GM19397 (cell line): Measurements from ENCODE around the gene ADK.
A peak's percentile ranks its signal among the peaks of the same experiment; 100 is the strongest.

ENCODE experiments used
- ATAC-seq: cut with Tn5 transposase; IDR thresholded peaks from one replicate; pipeline ENCODE4 v1.9.1; 2021; ENCODE audit warnings: mild to moderate bottlenecking, moderate library complexity; ENCODE audit not compliant: unreplicated experiment

Gene ADK

GRCh38 chr10:74587109-74587854, 436.3 kb downstream of the ADK start:
- no peak for ATAC-seq

DNA sequence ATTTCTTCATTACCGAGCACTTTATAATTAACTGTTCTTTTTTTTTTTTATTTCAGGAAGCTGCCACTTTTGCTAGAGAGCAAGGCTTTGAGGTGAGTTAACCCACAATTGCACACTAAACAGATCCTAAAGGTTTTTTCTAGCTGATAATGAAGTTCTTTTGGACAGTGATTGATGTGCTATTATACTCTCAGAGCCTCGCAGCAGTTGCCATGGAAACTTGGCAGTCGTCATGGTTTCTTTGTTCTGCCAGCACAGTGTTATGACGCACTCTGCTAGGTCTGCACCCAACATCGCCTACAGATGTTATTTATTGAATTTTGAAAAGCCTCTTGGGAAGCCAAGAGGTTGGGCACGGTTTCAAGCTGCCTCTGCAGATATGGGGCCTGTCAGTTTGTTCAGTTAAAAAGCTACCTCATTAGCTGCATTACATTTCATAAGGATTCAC, 438.2 kb downstream of the ADK start:
- ATAC-seq: no peak

- ATAC-seq: no peak
Observed at GRCh38 chr10:74589851-74590250, 438.8 kb downstream of the ADK start.

DNA sequence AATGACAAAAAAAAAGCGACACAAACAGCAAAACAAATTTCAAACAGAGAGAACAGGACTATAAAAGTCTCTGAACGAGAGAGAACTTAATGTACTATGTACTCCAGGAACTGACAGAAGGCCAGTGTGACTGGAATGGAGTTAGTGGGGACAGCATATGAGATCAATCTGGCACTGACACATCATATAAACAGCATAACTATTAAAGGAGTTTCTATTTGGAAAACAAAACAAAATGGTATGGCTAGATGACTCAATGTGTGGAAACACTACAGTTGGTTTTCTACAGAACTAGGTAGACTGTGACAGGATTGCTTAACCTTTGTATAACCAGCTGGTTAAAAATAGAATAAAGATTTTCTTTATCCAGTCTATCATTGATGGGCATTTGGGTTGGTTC, 442.4 kb downstream of the ADK start:
- ATAC-seq: no peak

DNA sequence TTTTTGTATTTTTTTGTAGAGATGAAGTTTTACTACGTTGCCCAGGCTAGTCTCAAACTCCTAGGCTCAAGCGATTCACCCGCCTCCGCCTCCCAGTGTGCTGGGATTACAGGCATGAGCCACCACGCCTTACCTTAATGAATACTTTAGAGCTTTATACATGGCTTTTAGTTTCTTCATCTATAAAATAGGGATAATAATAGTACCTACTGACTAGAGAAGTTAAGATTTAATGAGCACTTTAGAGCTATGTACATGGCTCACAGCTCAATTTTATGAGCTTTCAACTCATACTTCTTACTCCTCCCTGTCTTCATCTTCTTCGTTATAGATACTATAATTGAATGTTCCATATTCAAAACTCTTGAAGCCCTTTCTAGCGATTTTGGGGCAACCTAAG, 445.7 kb downstream of the ADK start:
- no peak for ATAC-seq

DNA sequence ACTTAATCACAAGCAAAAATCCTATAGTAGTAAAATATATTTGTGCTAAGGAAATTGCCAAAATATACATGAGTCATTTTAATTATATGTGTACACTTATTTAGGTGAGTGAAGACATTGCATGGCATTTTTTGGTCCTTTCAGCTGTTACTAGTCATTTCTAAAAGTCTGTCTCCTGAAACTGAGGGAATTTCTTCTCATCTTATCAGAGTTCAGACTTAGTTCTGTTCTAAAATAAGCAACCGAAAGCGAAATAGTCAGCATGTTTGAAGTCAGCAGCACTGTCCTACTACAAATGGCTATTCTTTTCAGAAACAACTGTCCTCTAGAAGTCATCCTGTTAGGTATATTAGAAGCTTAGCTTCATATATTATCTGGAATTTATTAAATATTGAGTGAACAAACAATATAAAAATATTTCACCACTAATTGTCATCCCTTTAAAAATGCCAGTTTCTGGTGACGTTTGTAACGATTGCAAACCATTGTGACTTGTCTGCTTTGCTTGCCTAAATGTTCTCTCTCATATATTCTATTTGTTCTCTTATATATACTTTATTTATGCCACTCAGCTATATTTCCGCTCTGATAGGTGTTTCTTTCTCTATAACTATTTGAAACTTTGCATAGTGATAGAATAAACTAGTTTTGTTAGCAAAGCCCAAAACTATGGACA, 448.0 kb downstream of the ADK start:
- peak; percentile 69 for ATAC-seq

DNA sequence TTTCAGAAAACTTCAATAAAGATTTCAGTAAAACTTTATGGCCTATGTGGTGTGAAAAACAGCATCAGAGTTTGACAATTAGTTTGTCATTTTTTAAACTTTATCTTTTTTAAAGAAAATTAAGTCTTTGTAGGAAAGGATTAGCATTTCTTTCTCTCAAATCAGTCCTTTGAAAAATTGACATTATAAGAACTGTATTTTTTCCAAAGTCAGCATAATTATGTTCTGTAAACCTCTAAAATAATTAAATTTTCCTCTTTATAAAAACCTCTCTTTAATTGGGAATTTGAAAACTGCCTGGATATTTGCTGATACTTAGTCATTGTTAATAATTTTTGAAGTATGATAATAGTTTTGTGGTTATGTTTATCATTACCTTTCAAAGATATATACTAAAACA, 448.7 kb downstream of the ADK start:
- no peak for ATAC-seq

DNA sequence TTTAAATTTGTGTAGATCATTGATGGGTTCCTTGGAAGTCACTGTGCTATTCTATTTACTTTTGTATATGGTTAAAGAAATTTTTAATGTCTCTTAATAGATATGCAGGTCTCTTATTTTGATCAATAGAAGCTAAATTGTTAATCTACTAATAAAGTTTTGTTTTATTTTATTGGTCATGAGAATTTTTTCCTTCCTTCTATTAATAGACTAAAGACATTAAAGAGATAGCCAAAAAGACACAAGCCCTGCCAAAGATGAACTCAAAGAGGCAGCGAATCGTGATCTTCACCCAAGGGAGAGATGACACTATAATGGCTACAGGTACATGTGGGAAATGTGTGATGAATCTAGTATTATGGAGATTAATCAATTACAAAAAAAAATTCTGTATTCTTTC, 449.1 kb downstream of the ADK start:
- no peak for ATAC-seq

DNA sequence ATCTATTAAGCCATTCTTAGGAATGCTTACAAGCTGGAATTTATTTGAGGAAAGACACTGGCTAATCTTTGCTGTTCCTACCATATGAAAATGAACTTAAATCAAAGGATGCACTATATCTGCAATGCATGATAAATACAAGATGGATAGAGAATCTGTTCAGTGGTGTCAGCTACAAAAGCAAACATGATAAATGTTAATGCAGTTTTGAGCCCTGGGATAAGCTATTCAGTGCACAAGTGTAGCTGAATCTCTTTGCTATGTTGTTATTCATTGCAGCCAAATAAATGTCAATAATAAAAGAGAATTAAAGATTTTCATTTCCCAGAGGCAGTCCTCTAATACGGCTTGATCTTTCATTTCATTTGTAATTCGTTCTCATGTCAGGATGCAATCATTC, 451.6 kb downstream of the ADK start:
- no peak for ATAC-seq

DNA sequence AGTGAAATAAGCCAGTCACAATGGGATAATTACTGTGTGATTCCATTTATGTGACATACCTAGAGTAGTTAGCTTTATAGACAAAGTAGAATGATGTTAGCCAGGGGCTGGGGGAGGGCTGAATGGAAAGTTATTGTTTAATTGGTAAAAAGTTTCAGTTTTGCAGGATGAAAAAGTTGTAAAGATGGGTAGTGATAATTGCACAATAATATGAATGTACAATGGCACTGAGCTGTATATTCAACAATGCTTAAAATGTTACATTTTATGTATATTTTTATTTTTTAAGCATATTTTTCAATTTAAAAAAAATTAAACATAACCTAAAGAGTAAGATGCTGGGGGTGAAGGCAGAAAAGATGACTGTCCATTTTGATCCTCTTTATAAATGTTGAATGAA, 459.3 kb downstream of the ADK start:
- ATAC-seq: no peak

- ATAC-seq: no peak
Observed at GRCh38 chr10:74612195-74612594, 461.2 kb downstream of the ADK start.

GRCh38 chr10:74620626-74621025, 469.6 kb downstream of the ADK start:
- ATAC-seq: no peak

- ATAC-seq: no peak
Observed at GRCh38 chr10:74623786-74624185, 472.8 kb downstream of the ADK start.

GRCh38 chr10:74624501-74624900, 473.5 kb downstream of the ADK start:
- ATAC-seq: no peak

GRCh38 chr10:74628136-74628535, 477.1 kb downstream of the ADK start:
- no peak for ATAC-seq

GRCh38 chr10:74634995-74635536, 484.0 kb downstream of the ADK start:
- ATAC-seq: no peak

GRCh38 chr10:74635655-74636054, 484.6 kb downstream of the ADK start:
- ATAC-seq: no peak

GRCh38 chr10:74637685-74638084, 486.7 kb downstream of the ADK start:
- no peak for ATAC-seq

DNA sequence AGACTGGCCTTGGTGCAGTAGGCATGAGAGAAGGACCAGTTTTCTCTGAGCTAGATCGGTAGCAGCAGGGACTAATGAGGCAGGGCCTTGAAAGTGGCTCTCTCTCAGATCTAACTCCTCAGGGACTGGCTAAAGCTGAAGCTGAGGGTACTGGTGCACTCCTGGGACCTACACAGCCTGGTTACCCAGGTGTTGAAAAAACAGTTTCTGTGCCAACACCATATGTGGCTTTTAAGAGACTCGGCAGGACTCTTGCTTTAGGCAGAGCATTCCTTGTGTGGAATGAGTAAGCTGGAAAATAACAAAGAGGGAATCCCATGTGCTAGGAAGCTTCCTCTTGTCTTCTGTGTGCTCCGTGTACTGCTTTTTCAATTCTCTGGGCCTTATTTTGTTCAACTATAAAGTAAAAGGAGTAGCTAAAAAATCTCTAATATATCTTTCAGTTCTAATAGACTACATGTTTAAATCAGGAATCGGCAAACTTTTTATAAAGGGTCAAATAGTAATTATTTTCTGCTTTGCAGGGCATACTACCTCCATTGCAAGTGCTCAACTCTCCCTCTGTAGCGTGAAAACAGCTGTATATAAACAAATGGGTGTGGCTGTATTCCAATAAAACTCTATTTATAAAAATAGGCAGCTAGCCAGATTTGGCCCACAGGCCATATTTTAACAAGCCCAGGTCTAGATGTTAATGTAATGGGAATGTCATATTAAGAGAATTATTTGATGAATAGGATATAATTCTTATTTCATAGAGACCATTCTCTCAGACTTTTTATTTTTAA, 489.3 kb downstream of the ADK start:
- ATAC-seq: no peak

DNA sequence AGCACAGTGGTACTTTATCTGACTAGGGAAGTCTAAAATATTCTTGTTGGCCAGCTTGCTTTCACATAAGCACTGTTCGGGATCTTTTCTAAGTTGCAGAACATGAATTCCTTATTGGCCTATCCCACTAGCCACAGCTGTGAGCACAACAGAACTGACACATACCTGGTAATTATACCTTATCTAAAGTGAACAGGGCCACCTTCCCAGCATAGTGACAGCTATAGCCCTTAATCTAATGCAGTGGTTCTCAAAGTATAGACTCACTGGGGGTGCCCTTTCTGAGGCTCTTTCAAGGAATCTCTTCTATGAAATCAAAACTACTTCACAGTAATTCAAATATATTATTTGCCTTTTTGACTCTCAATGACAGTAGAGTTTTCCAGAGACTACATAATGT, 490.6 kb downstream of the ADK start:
- ATAC-seq: no peak

DNA sequence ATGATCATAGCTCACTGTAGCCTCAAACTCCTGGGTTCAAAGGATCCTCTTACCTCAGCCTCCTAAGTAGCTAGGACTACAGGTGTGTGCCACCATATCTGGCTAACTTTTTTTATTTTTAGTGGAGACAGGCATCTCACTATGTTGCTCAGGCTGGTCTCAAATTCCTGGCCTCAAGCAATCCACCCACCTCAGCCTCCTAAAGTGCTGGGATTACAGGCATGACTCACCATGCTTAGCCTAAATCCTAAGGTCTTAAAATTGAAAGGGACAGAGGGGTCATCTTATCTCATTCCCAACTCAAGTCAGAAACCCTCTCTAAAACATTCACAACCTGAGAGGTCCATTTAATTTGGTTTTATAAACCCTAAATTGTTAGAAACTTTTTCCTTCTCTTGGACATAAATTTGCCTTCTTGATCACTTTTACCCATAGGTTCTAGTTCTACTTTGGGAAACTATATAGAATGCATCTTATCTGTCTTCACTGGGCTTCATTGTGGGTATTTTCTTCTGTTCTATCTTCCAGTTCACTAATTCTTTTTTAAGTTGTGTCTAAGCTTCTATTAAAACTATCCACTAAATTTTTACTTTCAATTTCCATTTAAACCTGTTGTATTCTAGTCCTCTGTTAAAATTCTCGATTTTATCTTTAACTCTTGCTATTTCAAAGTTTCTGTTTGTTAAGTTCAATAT, 492.0 kb downstream of the ADK start:
- no peak for ATAC-seq
